Measurements from ENCODE around the gene RHOB.
"Not testable (repeated sequence)": the region's sequence is repeated elsewhere in the genome, so short reads cannot be mapped to it uniquely, and the experiment has no call there.

The RHOB gene

GRCh38 chr2:20411361-20411894 lies 35.4 kb upstream of the RHOB start:
- peak; percentile 87 to 89 for TF ChIP-seq CTCF (IDR thresholded peaks at IDR 0.05)
- DNase-seq, result peak; percentile 94 to 95
- H3K27ac ChIP-seq, result no peak overlapping the region
- H3K27me3 ChIP-seq, result no peaks in the 10 kb centered on the region
- H3K4me3 ChIP-seq, result no peak overlapping the region
- H3K36me3 ChIP-seq, result no peaks in the 10 kb centered on the region
- H3K4me1 ChIP-seq, result peaks cover 0 to 3% (median 0%) of the 10 kb centered on the region in 4 donors
- intact Hi-C loops (cut with DNase I; ENCODE audit: low total_unique reads), result no loop called here
- H3K9me3 ChIP-seq, result peaks cover 0 to 22% (median 6%) of the 10 kb centered on the region in 3 donors

- H3K4me1 ChIP-seq, result peaks cover 0 to 22% (median 14%) of the 10 kb centered on the region in 4 donors
- H3K9me3 ChIP-seq, result peaks cover 0 to 4% (median 0%) of the 10 kb centered on the region in 3 donors
- H3K27me3 ChIP-seq, result no peaks in the 10 kb centered on the region
- no peak overlapping the region for H3K27ac ChIP-seq
- intact Hi-C loops (cut with DNase I; ENCODE audit: low total_unique reads), result no loop called here
- no peak overlapping the region for H3K4me3 ChIP-seq
- no peaks in the 10 kb centered on the region for H3K36me3 ChIP-seq
- peak in 1 of 2 donors; percentile 52 for DNase-seq
- TF ChIP-seq CTCF (IDR thresholded peaks at IDR 0.05), result no peak
These were observed 32.1 kb upstream of the RHOB start for GRCh38 chr2:20414806-20415205.

GRCh38 chr2:20415511-20415918 lies 31.4 kb upstream of the RHOB start:
- Histone ChIP-seq H3K27me3 (no peaks in the 10 kb centered on the region), H3K4me1 (peaks cover 0 to 29% (median 18%) of the 10 kb centered on the region in 4 donors), H3K4me3 (no peak overlapping the region), H3K36me3 (no peaks in the 10 kb centered on the region), H3K27ac (no peak overlapping the region), H3K9me3 (no peaks in the 10 kb centered on the region)
- peak in 1 of 2 donors; percentile 49 for DNase-seq
- TF ChIP-seq CTCF (IDR thresholded peaks at IDR 0.05), result no peak
- intact Hi-C loops (cut with DNase I; ENCODE audit: low total_unique reads), result no loop called here

GRCh38 chr2:20416723-20417122 lies 30.2 kb upstream of the RHOB start:
- Histone ChIP-seq H3K27me3 (no peaks in the 10 kb centered on the region), H3K4me1 (peaks cover 0 to 41% (median 27%) of the 10 kb centered on the region in 4 donors)

GRCh38 chr2:20417230-20417821 lies 29.5 kb upstream of the RHOB start:
- intact Hi-C loops (cut with DNase I; ENCODE audit: low total_unique reads); H3K4me3 ChIP-seq; H3K36me3 ChIP-seq; H3K9me3 ChIP-seq; H3K27ac ChIP-seq; H3K27me3 ChIP-seq: not testable (repeated sequence)
- H3K4me1 ChIP-seq, result peaks cover 0 to 47% (median 32%) of the 10 kb centered on the region in 4 donors
- peak in 1 of 2 donors; percentile 13 for DNase-seq

More at GRCh38 chr2:20416723-20417122, 30.2 kb upstream of the RHOB start:
- Histone ChIP-seq H3K27ac (no peak overlapping the region), H3K36me3 (no peaks in the 10 kb centered on the region), H3K9me3 (no peaks in the 10 kb centered on the region), H3K4me3 (no peak overlapping the region)
- intact Hi-C loops (cut with DNase I; ENCODE audit: low total_unique reads), result no loop called here
- no peak for DNase-seq
- TF ChIP-seq CTCF (IDR thresholded peaks at IDR 0.05), result no peak

- TF ChIP-seq CTCF (IDR thresholded peaks at IDR 0.05), result no peak
- Histone ChIP-seq H3K4me3 (no peak overlapping the region), H3K36me3 (no peaks in the 10 kb centered on the region), H3K27me3 (no peaks in the 10 kb centered on the region), H3K27ac (peak overlapping the region; percentile 73 to 78), H3K9me3 (no peaks in the 10 kb centered on the region), H3K4me1 (peaks cover 0 to 57% (median 40%) of the 10 kb centered on the region in 4 donors)
- DNase-seq, result peak in 1 of 2 donors; percentile 27
- intact Hi-C loops (cut with DNase I; ENCODE audit: low total_unique reads), result no loop called here
These were observed 28.4 kb upstream of the RHOB start for GRCh38 chr2:20418519-20418918.
